Measurements from ENCODE around the gene TMEM150A.

- no peak for TF ChIP-seq POLR2A (IDR thresholded peaks at IDR 0.05)
- TF ChIP-seq, protein P1, sequence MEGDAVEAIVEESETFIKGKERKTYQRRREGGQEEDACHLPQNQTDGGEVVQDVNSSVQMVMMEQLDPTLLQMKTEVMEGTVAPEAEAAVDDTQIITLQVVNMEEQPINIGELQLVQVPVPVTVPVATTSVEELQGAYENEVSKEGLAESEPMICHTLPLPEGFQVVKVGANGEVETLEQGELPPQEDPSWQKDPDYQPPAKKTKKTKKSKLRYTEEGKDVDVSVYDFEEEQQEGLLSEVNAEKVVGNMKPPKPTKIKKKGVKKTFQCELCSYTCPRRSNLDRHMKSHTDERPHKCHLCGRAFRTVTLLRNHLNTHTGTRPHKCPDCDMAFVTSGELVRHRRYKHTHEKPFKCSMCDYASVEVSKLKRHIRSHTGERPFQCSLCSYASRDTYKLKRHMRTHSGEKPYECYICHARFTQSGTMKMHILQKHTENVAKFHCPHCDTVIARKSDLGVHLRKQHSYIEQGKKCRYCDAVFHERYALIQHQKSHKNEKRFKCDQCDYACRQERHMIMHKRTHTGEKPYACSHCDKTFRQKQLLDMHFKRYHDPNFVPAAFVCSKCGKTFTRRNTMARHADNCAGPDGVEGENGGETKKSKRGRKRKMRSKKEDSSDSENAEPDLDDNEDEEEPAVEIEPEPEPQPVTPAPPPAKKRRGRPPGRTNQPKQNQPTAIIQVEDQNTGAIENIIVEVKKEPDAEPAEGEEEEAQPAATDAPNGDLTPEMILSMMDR (IDR thresholded peaks at IDR 0.05): no peak
Observed at GRCh38 chr2:85549095-85549494, 53.4 kb downstream of the TMEM150A start.
